ENCODE data around the gene RTKN2. TPM values are rescaled to one million over a fixed set of nuclear protein-coding genes. Genes with fewer than 3 reads are reported as not detected.
"Not testable (repeated sequence)": the region's sequence is repeated elsewhere in the genome, so short reads cannot be mapped to it uniquely, and the experiment has no call there.

Gene RTKN2
- total RNA-seq, 1 donor from 2014 or later = 8.1 TPM

DNA sequence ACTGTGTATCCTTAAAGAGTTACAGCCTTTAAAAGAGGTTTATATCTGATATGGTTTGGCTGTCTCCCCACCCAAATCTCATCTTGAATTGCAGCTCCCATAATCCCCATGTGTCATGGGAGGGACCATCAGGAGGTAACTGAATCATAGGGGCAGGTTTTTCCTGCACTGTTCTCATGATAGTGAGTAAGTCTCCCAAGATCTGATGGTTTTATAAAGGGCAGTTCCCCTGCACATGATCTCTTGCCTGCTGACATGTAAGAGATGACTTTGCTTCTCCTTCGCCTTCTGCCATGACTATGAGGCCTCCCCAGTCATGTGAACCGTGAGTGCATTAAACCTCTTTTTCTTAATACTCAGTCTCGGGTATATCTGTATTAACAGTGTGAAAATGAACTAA is 9.7 kb downstream of the RTKN2 start:
- DNase-seq = no peak

DNA sequence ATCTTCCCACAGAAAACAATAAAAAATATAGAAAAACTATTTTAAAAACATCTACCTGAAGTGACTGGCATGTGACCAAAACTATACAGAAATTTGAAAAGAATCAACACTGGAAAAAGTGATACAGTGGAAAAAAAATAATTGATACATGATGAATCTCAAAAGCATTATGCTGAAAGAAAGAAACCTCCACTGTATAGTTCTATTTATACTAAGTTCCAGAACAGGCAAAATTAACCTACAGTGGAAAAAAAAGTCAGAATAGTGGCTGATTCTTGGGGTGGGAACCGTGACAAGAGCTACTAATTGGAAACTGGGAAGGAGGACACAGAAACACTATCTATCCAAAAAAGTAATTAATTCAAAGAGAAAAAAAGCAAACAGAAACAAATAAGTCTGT is 14.9 kb downstream of the RTKN2 start:
- no peak for DNase-seq

DNA sequence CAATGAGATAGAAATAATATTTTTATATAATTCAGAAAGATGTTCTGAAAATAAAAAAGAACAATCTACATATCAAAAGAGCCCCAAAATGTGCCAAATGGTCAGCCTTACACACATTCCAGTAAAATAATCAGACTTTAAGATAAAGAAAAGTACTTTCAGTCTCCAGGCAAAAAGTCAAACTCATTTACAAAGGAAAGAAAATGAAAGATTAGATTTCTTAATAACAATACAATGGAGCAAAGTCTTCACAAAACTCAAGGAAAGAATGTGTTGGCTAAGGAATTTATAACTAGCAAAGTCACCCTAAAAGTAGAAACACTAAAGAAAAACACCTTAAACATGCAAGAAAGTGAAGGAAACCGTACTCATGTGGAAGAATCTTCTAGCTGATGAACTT is 16.6 kb downstream of the RTKN2 start:
- no peak for DNase-seq

DNA sequence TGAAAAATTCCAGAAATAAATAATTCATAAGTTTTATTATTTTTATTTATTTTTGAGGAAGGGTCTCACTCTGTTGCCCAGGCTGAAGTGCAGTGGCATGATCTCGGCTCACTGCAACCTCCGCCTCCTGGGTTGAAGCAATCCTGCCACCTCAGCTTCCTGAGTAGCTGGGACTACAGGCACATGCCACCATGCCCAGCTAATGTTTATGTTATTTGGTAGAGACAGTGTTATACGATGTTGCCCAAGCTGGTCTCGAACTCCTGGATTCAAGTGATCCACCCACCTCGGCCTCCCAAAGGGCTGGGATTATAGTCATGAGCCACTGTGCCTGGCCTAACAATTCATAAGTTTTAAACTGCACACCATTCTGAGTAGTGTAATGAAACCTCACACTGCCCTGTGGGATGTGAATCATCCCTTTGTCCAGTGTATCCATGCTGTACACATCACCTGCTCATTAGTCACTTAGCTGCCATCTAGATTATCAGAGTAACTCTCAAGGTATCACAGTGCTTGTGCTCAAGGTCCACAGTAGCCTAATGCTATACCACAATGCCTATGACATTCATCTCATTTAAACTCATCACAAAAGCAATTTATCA is 17.9 kb downstream of the RTKN2 start:
- DNase-seq = no peak

DNA sequence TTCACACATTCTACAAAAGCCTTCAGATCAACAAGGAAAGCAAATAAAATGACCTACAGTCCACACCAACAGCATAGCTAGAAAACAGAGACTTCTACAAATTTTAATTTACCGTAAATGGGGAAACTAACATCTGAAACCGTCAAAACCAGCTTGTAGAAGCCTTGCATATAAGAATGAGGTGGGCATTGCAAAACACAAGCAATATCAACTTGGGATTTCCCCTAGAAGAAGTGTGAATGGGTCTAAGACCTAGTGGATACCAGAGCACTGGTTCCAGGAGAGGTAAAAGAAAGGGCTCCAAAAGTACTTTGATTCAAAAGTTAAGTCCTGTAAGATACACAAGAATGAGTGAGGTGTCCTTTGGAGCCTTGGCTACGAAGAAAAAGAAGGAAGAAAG is 18.7 kb downstream of the RTKN2 start:
- no peak for DNase-seq

DNA sequence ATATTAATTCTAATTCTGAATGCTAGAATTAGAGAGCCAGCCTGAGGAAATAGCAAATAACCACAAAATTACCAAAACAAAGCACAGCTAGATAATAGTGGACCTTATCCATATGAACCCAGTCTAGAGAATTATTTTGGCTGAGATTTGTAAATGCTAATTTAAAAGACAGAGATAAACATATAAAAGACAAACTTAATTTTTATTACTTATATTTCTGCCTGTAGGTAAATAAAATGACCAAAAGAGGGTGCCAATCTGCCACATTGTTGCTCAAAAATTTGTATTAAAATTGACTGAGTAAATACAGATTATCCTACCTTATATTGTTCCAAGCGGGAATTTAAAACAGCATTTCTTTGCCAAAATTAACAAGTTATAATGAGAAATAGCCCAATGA is 20.2 kb downstream of the RTKN2 start:
- peak; percentile 13 for DNase-seq

DNA sequence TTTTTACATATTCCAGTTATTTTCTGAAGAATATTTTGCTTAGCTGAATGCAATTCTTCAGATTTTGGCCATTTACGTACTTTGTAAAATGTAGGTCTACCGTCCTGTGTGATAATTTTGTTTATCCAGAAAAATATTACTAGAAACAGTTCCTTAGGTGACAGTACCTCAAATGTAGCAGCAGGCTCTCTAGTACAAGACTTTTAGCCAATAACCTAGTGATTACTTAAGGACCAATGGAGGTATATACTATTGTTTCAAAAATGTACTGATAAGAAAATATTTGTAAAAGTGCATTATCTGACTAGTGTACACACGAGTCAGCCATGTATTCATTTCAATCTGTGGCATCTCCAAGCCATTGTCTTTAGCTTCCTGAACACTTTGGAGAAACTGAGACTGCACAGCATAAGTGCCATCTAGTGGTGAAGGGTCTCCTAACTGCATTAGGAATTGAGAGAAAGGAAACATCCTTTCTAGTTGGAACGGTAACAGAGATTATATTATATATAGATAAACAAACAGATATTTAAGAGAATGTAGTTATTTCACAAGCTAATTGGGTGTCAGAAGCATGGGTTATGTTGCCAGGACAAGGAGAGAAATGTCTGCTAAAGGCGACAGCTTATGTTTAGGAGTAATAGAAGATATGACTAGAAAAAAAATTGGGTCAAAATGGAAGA is 23.7 kb downstream of the RTKN2 start:
- peak; percentile 85 for DNase-seq

DNA sequence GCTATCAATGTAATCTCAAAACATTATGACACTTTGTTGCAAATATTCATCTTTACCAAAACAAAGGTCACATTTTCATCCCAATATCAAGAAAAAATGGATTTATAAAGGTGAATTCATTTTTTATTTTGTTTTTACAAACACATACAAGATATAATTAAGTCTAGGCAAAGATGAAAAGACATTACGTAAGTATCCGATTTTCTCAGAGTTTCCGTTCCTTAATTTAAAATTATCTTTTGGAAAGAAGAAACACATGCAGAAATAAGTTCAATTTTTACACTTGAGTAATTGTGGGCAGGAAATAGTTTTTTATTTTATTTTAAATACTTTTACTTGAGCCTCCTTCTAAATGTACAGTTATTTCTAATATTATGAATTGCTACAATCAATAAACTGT is 24.6 kb downstream of the RTKN2 start:
- DNase-seq = no peak

DNA sequence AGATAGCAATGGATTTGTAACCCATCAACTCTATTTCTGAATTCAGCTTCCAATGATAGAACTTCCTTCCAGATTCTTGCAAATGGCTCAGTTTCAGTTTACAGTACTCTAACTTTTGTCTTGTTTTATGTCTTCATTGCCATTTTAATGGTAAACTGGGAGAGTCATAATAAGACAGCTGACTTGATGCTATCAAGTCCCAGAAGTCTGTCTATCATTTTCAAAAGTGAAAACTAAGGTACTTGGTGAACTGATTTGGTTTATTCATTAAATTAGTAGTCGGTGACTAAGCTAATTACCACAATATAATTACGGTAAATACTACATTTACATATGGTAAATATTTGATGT is 25.0 kb downstream of the RTKN2 start:
- no peak for DNase-seq

DNA sequence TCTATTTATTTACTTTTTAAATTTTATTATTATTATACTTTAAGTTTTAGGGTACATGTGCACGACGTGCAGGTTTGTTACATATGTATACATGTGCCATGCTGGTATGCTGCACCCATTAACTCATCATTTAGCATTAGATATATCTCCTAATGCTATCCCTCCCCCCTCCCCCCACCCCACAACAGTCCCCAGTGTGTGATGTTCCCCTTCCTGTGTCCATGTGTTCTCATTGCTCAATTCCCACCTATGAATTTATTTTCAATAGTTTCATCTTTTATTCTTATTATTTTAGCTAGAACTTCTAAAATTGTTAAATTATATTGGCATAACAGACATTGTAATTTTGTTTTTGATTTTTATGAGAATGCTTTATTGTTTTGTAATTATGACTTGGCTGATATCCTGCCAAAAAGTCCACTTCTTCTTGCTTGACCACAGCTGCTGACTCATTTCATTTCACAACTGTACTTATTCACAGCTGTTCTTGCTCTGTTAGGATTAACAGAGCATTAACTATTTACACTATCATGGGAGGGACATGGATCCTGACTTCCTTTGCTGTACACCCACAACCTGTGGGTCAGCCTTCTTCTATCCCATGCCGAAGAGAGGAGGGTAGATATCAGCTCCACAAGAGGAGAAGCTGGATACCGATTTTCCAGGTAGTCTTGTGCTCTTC is 25.5 kb downstream of the RTKN2 start:
- peak; percentile 82 for DNase-seq

DNA sequence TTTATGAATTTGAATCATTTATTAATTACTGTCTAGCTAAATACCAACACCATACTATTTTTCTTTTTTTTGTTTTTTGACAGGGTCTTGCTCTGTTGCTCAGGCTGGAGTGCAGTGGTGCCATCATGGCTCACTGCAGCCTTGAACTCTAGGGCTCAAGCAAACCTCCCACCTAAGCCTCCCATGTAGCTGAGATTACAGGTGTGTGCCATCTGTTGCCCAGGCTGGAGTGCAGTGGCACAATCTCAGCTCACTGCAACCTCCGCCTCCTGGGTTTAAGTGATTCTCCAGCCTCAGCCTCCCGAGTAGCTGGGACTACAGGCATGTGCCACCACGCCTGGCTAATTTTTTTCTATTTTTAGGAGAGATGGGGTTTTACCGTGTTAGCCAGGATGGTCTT is 27.1 kb downstream of the RTKN2 start:
- not testable (repeated sequence) for DNase-seq

DNA sequence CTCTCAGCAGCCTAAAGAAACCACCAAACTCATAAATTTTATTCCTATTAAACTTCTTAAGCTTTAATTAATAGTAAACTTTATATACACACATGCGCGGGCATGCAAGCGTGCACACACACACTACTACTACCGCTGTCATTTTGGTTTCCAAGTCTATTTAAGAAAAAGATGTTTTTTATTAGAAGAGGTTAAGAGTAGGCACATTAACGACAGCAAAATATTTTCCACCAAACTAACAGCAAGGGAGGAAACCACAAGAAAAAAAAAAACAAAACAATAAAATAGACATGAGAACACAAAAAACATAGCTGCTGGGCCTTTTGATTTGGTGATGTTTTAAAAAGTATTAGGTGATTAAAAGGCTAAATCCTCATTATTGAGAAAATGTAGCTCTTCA is 28.6 kb downstream of the RTKN2 start:
- DNase-seq = no peak

DNA sequence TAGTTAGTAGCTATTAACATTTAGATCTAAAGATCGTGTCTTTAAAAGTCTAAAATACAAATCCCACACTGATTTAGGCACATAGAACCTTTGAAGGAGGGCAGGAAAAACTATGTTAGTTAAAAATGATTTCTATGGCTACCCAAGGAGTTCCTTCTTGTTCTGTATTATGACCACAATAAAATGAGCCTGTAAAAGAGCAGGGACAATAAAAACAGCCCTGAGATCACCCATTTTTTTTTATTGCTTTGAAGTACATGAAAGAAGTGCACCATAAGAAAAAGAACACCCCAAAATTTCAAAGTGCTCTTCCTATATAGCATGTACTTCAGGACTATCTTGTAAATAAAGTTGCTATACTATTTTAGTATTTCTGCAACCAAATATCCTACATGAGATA is 29.8 kb downstream of the RTKN2 start:
- no peak for DNase-seq

DNA sequence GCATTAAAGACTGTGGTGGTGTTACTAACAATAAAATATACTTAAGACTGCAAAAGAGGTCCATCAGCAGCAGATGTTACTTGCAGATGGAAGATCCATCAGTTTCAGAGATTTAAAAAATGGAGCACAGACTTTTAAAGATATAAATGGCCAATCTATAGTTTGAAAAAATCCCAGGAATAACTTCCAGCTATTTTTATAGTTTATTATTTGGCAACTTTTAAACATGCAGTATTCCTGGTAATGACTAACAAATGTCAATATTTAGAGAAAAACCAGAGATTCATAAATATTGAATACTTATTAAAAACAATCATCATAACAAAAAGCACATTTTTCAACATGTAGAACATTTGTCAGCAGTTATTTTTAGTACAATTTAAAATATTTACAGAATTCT is 30.7 kb downstream of the RTKN2 start:
- DNase-seq = no peak

DNA sequence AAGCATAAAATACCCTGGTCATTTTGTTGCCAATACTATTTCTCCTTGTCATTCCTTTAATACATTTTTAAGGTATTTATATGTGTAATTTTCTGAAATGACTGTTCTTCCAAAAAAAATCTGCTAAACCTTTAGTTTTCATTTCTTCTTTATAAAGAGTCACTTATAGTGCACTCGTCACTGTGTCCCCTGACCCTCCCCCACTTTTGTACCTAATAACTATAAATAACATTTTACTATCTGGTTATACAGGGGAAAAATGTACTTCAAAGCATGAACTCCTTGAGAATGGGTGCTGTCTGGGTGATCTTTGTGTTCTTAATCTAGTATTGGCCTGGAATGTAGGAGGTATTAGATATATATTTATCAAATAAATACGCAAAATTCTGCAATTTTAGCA is 31.1 kb downstream of the RTKN2 start:
- no peak for DNase-seq

DNA sequence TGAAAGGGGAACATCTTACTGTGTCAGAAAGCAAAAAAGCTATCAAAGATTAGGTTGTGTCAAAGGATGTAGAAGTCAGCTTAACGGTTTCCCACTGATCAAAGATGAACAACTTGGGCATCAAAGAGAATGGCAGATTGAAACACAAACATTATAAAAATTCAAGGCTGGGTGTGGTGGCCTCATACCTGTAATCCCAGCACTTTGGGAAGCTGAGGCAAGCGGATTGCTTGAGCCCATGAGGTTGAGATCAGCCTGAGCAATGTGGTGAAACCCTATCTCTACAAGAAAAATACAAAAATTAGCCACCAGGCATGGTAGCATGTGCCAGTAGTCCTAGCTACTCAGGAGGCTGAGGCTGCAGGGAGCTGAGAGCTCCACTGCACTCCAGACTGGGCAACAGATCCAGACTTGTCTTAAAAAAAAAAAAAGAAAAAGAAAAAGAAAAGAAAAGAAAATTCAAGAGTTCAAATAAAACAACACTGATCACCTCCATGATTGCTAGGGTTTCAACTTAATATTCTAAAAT is 34.5 kb downstream of the RTKN2 start:
- DNase-seq = no peak

DNA sequence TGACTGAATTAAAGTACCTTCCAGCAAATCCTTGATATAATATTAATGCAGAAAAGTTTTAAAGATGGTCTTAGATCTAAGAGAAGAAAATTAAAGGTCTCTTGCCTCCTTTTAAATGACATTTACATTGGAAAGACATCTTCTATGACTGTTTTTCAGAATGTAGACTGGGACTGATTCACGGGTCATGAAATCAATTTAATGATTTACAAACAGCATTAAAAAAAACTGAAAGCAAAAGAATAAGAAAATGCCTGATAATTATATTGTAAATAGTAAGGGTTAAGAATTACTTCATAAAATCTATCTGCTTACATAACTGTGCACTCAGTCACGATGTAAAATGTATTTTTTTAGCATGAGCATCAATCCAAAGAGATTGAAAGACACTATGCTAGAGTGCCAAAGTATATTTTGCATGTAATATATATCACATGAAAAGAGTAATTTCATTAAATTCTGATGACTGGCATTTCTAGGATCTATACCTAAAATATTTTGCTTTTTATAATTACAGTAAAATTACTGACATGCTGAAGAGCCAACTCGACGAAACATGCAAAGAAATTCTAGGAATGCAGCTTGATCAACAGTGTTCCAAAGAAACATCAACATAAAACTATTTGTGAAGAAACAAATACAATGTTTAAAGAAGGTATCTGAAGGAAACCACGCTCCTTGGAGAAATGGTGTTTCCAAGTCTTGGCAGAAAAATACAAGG is 35.1 kb downstream of the RTKN2 start:
- no peak for DNase-seq

DNA sequence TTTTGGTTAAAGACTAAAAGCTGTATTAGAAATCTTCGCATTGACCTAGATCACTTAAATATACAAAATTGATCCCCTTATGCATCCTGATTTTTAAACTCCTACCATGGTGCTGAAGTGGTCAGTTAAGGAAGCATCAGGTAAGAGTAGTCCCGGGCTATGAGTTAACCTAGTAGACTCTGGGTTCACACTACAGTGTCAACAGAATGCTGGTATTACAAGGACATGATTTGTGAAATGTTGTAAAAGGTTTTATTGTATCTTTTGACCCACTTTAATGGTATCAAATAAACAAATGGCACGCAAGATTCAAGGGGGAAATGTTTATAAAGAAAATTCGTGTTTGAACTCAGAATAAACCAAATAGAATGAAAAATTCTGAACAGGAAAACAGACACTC is 36.8 kb downstream of the RTKN2 start:
- no peak for DNase-seq

DNA sequence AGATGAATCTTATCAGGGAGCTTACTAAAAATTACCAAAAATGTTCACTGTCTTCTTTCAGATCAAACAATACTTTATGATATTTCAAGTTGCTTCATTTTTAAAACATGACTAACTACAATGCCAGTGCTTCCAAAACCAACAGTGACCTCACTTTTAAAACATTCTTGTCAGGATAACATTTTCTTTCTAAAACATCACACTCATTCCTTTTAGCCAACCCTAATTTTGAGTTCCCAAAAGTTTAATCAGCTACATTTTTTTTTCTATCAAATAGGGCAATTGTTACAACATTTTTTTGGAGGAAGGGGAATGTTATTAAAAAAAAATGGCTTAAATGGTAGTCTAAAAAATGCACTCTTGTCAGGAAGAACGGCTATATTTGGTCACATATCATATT is 37.3 kb downstream of the RTKN2 start:
- DNase-seq = peak; percentile 7

DNA sequence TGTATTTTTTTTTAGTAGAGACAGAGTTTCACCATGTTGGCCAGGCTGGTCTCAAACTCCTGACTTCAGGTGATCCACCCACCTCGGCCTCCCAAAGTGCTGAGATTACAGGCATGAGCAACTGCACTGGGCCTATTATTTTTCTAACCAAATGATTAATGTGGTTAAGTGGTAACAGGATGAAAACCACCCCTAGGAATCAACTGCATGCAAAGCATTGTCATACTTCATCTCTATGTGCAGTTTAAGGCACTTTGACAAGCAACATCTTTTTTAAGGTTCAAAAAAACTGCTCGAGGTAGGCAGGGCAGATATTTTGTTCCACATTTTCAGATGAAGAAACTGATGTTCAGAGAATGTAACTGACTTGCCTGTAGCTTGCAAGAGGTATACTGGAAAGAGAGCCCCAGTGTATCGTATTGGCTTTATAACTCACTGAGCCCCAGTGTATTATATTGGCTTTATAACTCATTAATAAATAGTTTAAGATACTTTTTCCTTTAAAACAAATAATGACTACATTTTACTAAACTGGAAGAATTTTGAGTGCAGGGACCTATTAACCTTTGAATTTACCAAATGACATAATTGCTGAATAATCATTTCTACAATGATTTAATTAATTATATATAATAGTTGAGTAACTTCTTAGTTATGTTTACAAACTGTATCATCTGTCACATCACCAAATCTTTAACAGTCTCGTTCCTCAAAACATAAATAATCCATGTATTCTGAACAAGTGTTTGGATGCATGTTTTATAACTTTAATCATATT is 38.1 kb downstream of the RTKN2 start:
- DNase-seq = no peak

DNA sequence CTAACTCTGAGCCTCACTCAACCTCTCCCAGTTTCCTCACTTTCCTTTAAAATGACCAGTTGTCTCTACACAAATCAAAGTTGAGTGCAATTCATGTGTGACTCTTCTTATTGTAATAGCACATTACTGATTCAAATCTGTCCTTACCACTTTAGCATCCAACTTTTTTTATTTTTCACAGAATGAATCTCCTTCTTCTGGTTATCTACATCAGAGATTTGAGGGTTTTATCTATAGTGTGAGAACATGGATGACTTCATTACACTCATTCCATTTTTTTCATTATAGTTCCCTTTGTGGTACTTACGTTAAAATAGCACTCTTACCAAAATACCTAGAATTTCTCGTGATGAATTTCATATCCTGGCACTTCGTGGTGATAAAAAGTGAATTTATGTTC is 43.3 kb downstream of the RTKN2 start:
- no peak for DNase-seq

DNA sequence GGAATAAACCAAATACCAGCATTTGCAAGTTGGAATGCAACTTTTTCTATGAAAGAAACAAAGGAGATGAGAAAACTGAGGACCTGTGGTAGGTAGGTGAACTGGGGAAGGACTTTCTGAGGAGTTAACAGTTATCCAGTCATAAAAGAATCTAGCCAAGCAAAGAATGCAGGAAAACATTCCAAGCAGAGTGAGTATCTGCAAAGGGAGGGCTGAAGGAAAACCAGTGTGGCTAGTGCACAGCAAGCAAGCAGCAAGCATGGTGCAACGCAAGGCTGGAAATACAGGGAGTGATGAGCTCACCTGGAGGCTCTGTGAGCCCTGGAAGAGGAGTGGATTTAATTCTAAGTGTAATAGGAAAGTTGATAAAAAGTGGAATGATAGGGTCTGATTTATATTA is 44.0 kb downstream of the RTKN2 start:
- no peak for DNase-seq

All from tongue (tissue), 2 donors.